Sciatic nerve (tissue), 2 donors: ENCODE data around the gene CHMP6. TPM values are rescaled to one million over a fixed set of nuclear protein-coding genes. Genes with fewer than 3 reads are reported as not detected.

Experiments used
- ATAC-seq: fragments of 200-7000 bp; cut with Tn5 transposase; one replicate; pipeline ENCODE4 v1.9.1; 2020; ENCODE audit warnings: mild to moderate bottlenecking, moderate library complexity
- DNase-seq: peaks from one replicate; pipeline ENCODE4 v3.0.0-alpha.2; 2020; ENCODE audit warnings: low spot score
- intact Hi-C: fragments of 100-400 bp; cut with DNase I; formaldehyde crosslinking; loops from one replicate; pipeline ENCODE4 v1.14.2; 2022
- total RNA-seq: library from RNA; stranded (reverse); fragmentation: NEBNext Ultra II Directional; extraction: Animal tissue kit (Norgen Biotek cat#: 25700); gene quantifications from one replicate; pipeline ENCODE4 v1.2.1, GENCODE V29; 2021
- donor health status: DM: no; HTN: no; CAD: no.
- donor health status: DM: no; HTN: no; CAD: no.

CHMP6 gene
- total RNA-seq, 1 donor from 2014 or later = 26.8 TPM

- ATAC-seq (peak; percentile 85), DNase-seq (peak; percentile 99)
- intact Hi-C loops = loop anchor here (5.0 kb wide), 1 partner anchor 62 kb away; no protein-coding TSS in a partner anchor
These were observed 43.3 kb downstream of the CHMP6 start, which contains the start of gene BAIAP2 for GRCh38 chr17:81034779-81035520. Gene BAIAP2 (plus strand): TSS chr17:81035151. CDS start chr17:81035255, 104 bp downstream.

DNA sequence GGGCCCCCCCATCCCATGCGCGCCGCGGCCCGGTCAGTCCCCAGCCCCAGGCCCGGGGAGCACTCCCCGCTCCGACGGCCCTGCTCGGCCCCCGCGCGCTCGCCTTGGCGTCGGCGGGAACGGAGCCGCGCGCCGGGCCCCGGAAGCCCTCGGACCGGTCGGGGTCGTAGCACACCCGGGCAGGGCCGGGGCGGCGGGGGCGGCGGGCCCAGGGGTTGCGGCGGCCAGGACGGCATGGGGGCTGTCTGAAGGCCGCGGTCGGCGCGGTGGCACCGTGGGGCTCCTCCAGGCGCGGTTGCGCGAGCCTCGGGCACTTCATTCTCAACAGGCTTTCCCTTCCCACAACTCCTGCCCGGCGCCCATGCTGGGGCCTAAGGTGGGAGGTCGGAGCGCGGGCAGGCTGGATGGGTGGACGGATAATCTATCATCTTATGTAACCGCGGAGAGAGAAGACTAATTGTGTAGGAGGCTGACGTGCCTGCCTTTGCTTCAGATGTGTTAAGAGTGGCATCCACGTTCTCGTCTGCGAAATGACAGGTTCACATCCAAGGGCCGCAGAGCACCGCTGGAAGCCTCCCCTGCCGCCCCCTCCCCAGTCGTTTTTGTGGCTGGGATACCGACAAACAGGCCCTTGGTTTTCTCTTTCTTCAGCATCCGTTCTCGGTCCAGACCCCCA is 44.0 kb downstream of the CHMP6 start:
- no peak for ATAC-seq

DNA sequence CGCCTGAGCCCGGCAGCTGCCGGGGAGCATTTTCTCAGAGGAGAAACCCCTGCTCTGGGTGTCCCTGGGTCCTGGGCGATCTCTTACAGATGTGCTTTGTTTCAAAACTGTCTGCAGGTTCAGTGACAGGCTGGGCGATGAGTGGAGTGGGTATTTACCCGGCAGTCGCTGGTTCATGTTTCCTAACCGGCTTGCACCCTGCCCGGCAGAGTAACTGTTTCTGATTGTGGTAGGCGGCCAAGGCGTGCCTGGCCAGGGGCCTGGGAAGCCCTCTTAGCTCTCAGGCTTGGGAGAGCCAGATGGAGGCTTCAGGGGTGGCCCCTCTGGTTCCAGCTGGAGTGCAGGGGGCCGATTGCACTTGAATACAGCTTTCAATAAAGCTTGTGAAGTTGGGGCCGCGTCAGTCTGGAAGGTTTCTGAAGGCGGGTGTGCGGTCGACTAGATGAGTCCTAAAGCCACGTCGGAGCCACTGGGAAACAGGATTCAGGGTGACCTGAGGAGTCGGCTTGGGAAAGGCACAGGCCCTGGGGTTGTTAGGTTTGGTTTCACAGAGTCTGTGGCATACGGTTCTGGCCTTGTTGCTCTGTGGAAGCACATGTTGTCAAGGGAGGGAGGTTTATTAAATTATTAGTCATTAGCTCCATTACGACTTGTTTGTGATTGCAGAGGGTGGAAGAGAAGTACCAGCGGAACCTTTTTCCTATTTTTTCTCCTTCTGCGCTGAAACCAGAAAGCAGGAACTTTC is 44.7 kb downstream of the CHMP6 start:
- intact Hi-C loops = no loop called here
- ATAC-seq = no peak
- DNase-seq = no peak

More for the DNA sequence above, 44.0 kb downstream of the CHMP6 start:
- DNase-seq = no peak
- intact Hi-C loops = no loop called here

DNA sequence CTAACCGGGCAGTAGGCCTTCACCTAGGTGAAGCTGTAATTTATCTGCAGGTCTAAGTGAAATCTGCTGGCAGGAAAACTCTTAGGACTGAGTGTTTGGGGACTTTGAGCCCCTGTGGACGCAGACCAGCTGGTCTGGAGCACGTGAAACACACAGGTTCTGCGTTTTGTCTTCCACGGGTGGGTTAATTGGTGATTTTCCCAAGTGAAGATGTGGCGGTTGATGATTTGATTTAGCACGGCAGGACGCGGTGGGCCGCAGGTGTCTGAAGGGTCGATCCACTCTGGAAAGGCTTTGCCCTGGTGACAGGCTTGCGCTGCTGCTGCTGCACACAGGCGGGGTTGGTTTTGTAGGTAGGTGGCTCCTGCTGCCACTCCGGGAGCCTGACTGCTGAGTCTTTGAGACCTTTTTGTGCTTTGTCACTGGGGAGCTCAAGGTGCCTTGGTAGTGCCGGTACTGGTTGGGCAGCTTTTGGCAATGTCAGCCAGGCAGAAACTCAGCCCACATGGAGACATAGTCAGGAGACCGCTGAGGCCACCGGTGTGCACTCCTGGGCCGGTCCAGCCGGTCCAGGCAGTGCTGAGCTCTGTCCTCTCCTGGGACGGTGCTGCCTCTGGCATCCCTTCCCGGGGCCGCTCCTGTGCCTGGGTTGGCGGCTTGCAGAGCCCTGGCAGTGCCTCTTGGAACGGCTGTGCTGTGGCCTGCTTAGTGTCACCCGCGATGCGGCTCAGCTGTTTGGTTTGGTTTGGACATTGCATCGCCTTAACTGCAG is 45.6 kb downstream of the CHMP6 start:
- peak; percentile 18 for ATAC-seq
- no peak for DNase-seq
- intact Hi-C loops = no loop called here

- ATAC-seq (no peak), DNase-seq (no peak)
- intact Hi-C loops = no loop called here
These were observed 46.4 kb downstream of the CHMP6 start for GRCh38 chr17:81037798-81038733.

DNA sequence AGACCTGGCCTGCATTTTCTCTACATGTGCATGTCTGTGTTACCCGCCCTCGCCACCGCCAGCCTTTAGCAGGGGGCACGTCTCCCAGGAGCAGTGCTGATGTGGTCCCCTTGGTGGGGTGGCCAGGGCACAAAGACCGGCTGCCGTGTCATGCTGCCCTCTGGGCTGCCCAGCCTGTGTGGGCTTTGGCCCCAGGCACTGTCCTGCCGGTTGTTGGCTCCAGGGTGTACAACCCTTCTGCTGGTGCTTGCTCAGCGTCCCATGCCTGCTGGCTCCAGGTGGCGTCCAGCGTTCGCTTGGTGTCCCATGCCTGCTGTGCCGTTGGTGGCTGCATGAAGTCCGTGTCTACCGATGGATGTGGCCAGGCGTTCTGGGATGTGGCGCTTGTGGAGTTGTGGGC is 47.5 kb downstream of the CHMP6 start:
- no peak for DNase-seq
- intact Hi-C loops = no loop called here
- ATAC-seq = no peak

- intact Hi-C loops = no loop called here
These were observed 48.5 kb downstream of the CHMP6 start for GRCh38 chr17:81039854-81040758.

GRCh38 chr17:81040791-81041337 is 49.2 kb downstream of the CHMP6 start:
- ATAC-seq (no peak), DNase-seq (no peak)
- intact Hi-C loops = no loop called here

More at GRCh38 chr17:81039854-81040758, 48.5 kb downstream of the CHMP6 start:
- DNase-seq (no peak), ATAC-seq (no peak)

- no peak for DNase-seq
- ATAC-seq = no peak
- intact Hi-C loops = no loop called here
These were observed 51.0 kb downstream of the CHMP6 start for GRCh38 chr17:81042606-81043005.

- no peak for DNase-seq
- no peak for ATAC-seq
- intact Hi-C loops = no loop called here
These were observed 51.7 kb downstream of the CHMP6 start for GRCh38 chr17:81043319-81043724.

DNA sequence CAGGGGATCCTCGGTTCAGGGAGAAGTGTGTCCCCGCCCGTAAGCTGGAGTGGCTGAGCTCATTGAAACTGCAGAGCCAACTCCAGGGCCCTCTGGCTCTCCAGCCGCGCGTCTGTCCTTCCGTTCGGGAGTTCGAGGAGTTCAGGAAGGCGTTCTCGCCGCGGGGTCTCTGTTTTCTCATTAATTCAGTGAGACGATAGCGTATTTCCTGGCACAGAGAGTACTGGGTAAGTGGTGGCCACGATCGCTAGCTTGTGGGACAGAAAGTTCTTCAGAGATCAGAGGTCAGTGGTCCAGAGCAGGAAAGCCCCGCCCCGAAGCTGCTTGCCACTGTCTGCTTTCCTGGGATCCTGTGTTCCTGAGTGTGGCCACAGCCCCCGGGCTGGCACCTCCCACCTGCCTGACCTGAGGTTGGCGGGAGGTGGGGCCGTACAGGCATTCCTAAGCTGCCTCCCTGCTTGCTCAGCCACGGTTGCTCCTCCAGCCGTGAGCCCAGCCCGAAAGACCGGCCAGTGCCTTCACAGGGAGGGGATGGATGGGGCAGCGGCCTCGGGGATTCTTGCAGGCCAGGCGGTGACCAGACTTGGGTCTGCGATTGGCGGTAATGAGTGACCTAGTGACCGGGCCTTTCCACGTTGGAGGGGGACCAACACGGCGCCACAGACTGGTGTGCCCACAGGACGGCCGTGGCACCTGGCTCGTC is 52.2 kb downstream of the CHMP6 start:
- DNase-seq = no peak
- intact Hi-C loops = no loop called here
- ATAC-seq = peak; percentile 15

- no peak for ATAC-seq
- DNase-seq = no peak
- intact Hi-C loops = no loop called here
These were observed 52.8 kb downstream of the CHMP6 start for GRCh38 chr17:81044428-81044763.

DNA sequence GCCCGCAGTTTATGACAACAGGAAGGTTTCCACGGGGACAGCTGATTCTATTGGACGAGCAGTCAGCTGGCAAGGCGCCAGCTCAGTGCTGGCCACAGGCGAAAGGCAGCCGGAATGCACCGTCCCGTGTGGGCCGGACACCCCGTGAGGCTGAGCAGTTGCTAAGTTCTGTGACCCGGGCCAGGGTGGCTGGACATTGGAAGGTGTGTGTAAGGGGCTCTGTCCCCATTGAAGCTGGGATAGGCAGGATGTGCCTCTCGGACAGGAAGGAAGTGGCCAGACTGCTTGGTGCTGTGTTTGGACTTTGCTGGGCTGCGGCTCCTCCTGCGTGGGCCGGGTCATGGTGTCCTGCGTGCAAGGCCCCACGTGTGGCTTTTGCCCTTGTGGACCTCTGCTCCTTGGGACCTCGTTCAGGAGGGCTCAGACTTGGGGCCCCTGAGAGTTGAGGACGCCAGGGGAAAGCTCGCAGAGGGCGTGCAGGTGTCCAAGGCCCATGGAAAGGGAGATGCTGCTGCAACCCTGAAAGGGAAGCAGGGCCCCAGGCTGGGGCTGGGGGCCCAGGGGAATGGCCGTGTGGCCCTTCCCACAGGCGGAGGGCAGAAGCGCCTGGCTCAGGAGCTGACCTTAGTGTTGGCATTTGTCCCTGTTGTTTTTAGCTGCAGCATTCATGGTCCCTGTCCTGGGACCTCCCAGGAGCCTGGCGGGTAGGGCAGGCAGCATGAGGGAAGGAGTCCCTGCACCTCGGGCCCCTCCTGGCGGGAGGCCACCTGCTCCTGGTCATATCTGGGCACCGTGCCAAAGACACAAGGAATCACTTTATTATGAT is 53.3 kb downstream of the CHMP6 start:
- ATAC-seq (peak; percentile 71), DNase-seq (peak; percentile 90)
- intact Hi-C loops = no loop called here

DNA sequence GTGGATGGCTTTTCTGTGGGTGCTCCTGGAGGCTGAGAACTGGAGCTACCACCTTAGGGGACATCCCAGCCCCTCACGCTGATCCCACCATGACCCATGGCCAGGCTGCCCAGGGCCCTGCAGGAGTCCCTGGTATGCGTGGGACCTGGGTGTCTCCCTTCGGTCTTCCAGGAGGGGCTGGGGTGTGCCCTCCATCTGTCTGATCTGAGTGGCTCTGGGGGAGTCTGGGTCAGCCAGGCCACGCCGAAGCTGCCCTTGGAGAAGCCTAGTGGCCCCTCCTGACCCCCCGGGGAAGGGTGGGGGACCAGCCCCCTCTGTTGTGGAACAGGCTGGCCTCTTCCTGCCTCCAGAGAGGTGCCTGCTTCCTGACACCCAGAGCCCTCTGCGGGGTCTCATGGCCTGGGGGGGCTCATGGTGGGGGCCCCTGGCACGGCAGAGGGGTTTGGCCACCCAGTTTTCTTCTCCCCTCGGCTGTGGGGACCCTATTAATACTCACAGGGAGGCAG is 54.0 kb downstream of the CHMP6 start:
- DNase-seq (no peak), ATAC-seq (no peak)
- intact Hi-C loops = no loop called here

DNA sequence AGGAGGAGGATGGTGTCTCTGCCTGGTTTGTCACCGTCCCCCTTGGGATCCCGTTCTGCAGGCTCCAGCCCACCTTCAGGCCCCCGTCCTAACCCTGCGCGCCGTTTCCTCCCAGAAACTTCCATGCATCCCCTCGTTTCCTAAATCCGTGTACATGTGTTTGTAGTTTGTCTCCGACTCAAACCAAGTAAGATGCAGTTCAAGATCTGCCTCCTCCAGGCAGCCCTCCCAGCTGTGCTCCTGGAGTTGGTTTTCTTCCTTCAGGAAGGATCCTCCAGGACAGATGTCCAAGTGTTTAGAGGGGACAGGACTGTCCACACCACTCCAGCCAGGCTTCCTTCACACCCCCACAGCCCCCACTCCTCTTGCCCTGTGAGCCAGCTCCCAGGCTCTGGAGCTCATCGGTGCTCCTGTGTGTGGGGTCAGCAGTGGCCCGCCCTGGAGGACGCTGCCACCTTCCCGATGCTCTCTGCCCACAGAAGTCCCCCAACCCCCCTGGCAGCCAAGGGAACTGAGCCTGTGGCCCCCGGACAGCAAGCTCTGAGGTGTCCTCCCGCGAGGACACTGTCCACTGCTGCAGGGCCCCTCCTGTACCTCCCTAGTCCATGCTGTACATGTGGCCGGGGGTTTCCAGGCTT is 54.6 kb downstream of the CHMP6 start:
- no peak for DNase-seq
- ATAC-seq = no peak
- intact Hi-C loops = no loop called here
